NOMO-1 treated with DMSO at 0.1 percent for 48 hours (cell line): ENCODE measurements around the gene ARHGEF10L.
"Not testable (repeated sequence)": the region's sequence is repeated elsewhere in the genome, so short reads cannot be mapped to it uniquely, and the experiment has no call there.

Source experiments
- DNase-seq: peaks from one replicate; lab custom pipeline; 2025; ENCODE audit not compliant: unreplicated experiment; lab: John Stamatoyannopoulos, UW

ARHGEF10L gene

DNA sequence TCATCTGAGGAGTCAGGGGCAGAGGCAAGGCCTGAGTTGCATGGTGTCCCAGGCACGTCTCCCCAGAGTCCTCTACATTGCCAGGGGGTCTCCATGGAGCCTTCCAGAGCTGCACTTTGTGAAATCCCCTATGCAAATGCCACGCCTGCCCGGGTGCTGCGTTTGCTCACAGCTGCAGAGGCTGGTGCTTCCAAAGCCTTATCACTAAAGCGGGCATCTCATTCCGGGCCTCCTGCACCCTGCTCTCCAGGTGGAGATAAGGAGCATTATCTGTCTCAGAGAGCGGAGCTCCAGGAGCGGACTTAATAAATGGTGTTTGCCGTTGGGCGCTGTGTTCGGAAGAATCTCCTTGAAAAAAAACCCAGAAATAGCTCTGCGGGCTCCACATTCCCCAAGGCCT lies 189.8 kb downstream of the ARHGEF10L start:
- DNase-seq = no peak

DNA sequence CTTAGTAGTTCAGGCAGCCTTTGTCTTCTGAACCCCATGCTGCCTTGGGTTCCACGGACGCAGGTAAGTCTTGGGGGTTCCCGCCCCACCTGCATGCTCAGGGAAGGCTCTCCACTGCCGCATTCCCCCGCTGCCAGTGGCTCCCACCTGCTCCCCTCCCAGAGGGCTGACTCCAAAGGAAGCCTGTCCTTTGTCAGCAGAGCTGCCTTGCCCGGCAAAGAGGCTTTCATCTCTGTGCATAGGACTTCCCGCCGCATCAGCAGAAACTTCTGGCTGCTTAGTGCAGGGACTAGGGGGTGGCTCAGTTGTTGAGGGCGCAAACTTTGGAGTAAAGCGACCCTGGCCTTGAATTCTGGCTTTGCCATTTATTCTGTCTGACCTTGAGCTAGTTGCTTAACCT lies 190.4 kb downstream of the ARHGEF10L start:
- no peak for DNase-seq

DNA sequence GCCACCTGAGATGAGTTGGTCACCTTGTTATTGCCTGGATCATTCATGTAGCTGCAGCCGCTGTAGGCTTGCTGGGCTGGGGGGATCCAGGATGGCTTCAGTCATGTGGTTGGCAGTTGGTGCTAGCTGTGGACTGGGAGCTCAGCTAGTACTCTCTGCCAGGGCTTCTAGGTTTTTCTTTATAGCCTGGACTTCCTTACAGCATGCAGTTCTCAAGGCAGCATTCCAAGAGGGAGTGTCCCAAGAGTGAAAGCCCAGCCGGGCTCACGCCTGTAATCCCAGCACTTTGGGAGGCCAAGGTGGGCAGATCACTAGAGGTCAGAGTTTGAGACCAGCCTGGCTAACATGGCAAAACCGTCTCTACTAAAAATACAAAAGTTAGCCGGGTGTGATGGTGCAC lies 192.0 kb downstream of the ARHGEF10L start:
- no peak for DNase-seq

DNA sequence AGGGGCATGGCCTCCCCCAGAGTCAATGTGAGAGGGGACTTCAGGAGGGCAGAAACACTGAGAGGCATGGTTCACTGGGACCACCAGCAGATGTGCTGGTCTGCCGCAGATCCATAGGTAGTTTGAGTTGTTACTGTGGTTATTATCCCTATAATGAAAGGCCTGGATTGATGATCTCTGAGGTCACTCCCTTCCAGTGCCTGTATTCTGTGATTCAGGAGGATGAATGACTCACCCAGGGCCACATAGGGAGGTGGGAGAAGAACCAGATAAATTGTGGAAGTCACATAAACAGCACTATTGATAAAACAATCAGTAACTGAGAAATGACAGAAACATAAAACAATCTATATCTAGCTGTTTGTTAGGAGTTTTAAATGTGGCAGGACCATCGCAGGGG lies 193.0 kb downstream of the ARHGEF10L start:
- no peak for DNase-seq

DNA sequence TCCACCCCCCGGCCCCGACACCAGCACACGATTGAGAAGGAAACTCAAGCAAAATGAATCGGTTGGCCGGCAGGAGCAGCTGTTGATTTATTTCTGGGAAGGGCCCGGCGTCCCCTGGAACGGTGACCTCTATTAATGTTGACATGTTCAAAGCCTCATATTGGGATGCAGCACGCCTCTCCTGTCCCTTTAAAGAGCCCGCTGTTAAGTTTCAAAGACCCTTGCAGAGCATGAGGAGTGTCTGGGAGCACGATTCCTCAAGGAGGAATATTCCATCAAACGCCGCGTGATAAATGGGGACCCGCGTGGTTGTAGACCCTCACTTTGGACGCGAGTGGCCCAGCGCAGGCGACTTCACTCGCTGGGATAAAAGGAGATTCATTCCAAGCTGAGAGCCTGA lies 194.2 kb downstream of the ARHGEF10L start:
- no peak for DNase-seq

GRCh38 chr1:17734609-17735008 lies 195.1 kb downstream of the ARHGEF10L start:
- no peak for DNase-seq

GRCh38 chr1:17735348-17735747 lies 195.8 kb downstream of the ARHGEF10L start:
- DNase-seq = no peak

DNA sequence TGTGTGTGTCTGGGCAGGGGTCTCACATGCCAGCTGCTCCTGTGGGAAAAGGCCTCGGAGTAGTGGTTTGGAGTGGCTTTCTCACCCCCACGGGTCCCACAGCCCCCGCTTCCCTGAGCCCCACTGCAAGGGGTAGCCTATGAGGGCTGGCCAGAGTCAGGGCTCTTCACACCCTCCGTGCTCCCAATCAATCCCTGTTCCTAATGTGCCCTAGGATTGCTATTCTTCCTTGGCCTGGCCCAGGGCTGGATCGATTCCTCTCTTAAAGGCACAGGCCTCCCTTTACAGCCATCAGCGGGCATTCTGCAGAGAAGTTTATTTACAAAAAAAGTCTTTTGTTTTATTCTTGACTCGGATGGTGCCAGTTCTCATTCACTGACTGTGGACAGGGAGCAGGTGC lies 196.3 kb downstream of the ARHGEF10L start:
- no peak for DNase-seq

- no peak for DNase-seq
These were observed 197.1 kb downstream of the ARHGEF10L start for GRCh38 chr1:17736625-17737024.

GRCh38 chr1:17739050-17739449 lies 199.6 kb downstream of the ARHGEF10L start:
- no peak for DNase-seq

- DNase-seq = no peak
These were observed 201.6 kb downstream of the ARHGEF10L start for GRCh38 chr1:17741052-17741451.

GRCh38 chr1:17742583-17742982 lies 203.1 kb downstream of the ARHGEF10L start:
- no peak for DNase-seq

DNA sequence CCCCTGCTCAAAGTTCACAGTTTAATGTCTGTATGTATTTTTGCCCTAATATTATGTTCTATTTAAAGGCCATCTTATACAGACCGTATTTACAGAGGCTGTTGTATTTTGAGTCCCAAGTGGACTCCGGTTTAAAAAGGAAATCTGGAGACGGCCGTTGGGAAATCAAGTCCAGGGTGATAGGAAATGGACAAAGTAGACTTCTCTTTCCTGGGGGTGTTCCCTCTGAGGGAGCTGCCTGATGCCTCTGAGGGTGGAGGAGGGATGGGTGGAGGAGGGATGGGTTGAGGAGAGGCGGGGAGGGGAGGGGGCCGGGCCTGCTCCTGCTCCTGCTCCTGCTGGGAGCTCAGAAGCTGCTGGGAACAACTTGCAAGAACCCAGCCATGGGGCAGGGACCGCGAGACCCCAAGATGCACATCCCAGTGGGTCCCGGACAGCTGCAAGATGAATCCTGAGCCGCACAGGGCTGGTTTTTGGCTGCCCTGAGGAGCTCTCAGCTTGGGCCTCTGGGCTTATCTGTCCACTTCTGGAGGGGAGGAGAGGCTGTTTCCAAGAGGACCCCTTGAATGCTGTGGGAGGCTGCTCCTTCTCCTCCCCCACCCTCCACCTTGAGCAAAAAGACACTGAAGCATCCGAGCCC lies 203.6 kb downstream of the ARHGEF10L start:
- DNase-seq = no peak

DNA sequence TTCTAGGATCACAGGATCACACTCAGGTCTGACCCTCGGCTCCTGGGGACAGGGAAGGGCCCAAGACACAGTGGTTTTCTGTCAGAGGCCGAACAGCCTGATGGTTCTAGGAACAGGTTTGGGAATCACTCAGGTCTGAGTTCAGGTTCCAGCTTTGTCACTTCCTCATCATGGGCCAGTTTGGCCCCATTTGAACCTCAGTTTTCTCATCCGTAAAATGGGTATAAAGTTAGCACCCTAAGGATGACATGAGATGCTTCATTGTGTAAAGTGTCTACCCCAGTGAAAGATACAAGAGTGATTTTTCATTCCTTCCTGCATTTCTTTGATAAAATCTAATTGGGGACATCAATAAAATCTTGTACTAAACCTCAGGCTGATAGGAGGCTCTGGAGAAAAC lies 204.4 kb downstream of the ARHGEF10L start:
- no peak for DNase-seq

DNA sequence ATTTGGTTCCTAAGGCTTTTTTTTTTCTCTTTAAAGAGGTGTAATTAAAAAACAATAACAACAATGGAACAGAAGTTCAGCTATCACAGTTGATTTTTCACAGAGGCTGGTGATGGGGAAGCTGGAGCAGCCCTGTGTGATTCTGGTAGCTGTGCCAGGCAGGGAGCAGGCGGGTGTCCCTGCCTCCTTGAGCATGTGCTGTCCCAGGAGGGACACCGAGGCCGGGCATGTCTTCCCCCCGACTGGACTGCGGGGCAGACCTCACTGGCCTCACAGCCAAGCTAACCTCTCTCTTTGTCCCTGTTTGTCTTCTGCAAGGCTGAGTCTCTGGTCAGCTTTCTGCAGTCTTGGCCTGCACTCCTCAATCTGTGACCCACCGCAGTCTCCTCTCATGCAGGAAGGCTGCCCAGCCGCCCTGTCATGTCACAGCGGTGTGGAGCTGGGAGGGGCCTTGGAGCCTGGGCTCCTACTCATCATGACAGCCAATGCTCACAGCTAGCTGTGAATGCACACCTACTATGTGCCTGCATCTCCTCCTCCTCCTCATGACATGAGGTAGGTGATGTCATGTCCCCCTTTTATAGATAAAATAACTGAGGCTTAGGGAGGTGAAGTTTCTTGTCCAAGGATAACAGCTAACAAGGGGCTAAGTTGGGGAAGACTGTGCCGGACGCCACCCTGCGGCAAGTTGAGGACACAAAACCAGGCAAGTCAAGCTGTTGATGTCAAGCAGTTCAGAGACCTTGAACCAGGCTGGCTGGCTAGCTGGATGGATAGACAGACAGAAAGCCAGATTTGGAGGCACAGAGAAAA lies 205.4 kb downstream of the ARHGEF10L start:
- no peak for DNase-seq

DNA sequence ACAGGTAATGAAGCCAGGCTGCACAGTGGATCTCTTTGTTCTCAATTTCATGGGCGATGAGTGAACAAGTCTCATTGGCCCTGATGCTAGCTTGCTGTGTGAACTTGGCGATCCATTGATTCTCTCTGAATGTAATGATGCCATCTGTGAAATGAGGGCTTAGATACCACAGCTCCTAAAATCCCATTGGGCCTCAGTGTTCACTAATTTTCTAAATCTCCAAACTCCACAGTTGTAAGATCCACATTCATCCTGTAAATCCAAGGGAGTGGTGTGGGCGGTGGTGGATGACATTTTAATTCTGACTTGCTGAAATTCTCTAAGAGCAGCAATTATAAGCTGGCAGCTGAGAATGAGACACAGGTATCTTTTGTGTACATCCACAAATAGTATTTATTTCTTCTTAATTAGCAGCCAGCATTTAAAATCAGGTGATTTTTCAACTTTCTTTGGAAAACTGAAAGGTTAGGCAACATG lies 206.0 kb downstream of the ARHGEF10L start:
- no peak for DNase-seq

GRCh38 chr1:17746281-17746680 lies 206.8 kb downstream of the ARHGEF10L start:
- not testable (repeated sequence) for DNase-seq

GRCh38 chr1:17746920-17747319 lies 207.4 kb downstream of the ARHGEF10L start:
- DNase-seq = no peak
